HT1080 (cell line): ENCODE measurements around the gene KRT6A. TPM values are rescaled to one million over a fixed set of nuclear protein-coding genes. Genes with fewer than 3 reads are reported as not detected.
"Not testable (repeated sequence)": the region's sequence is repeated elsewhere in the genome, so short reads cannot be mapped to it uniquely, and the experiment has no call there.

Experiments used
- DNase-seq: peaks from one replicate; pipeline ENCODE4 v3.0.0-alpha.2; 2015; ENCODE audit warnings: low read depth
- total RNA-seq: library from RNA; depleted of rRNA; stranded (reverse); fragments of >200 nt; shearing (Covaris generic); gene quantifications from 2 replicates; pipeline ENCODE4 v1.2.3, GENCODE V29; 2014

KRT6A gene
- total RNA-seq, 1 experiment from 2014 or later, result not detected

DNA sequence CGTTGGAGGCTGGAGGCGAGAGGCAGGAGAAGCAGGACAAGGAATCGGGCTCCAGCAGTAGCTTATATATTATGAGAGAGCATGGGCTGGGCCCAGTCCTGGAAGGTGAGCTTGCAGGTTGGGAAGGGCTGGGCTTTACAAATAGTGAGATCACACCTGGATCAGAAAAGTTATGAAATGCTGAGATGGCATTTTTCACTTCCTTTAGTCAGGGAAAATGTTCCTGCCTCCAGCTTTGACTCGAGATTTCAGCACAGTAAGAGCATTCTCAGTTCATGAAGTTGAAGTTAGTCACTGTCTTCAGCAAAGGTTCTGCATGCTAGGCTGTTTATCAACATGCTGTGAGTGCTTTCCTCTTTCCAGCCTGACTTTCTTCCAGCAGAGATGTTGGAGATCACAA, 19.3 kb downstream of the KRT6A start, which contains the start of gene KRT6C:
Gene KRT6C, minus strand, starts transcription at position 38 of the 400 bp plus-strand sequence. CDS start 68 bp downstream, outside the sequence.
- DNase-seq, result no peak

GRCh38 chr12:52469853-52470252, 23.2 kb downstream of the KRT6A start:
- DNase-seq, result no peak

- no peak for DNase-seq
These were observed 28.2 kb downstream of the KRT6A start for GRCh38 chr12:52464897-52465296.

- DNase-seq, result no peak
These were observed 31.4 kb downstream of the KRT6A start for GRCh38 chr12:52461693-52462092.

DNA sequence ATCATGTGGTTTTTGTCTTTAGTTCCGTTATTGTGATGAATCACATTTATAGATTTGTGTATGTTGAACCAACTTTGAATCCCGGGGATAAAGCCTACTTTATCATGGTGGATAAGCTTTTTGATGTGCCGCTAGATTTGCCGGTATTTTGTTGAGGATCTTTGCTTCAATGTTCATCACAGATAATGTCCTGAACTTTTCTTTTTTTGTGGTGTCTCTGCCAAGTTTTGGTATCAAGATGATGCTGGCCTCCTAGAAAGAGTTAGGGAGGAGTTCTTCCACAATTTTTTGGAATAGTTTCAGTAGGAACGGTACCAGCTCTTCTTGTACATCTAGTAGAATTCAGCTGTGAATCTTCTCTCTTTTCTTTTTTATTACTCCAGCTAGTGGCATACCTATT, 34.2 kb downstream of the KRT6A start:
- no peak for DNase-seq

- DNase-seq, result no peak
These were observed 37.2 kb downstream of the KRT6A start for GRCh38 chr12:52455821-52456220.

DNA sequence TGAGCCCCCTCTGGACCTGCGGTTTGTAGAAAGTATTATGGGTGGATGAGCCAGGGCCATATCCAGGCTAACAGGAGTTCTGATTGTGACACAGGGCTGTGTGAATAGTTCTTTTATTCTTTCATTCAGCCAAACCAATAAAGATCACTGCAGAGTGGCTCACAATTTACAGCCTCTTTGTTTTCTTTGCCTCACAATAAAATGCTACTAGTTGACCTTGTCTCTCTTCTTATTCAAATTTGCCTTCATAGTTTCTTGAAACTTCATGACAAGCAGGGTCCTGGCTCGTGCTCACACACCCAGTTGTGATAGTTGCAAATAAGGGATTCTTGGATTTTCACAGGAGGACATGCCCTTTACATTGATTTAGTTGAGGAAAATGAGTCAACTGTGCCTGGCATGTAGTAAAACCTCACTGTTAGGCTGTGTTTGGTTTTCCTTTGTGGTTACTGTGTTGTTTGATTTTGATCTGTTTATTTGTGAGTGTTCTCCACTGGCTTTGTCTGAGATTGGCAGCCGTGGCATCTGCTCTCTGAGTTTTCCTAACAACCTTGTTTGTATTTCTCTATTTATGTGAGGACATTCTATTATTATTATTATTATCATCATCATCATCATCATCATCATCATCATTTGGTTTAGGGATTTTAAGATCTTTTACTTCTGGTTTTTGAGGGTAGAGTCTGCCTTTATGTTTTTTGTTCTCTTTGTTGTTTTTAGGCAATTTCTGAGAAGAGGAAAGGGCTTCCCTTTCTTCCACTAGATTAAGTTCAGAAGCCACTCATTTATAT, 38.5 kb downstream of the KRT6A start:
- DNase-seq, result no peak

DNA sequence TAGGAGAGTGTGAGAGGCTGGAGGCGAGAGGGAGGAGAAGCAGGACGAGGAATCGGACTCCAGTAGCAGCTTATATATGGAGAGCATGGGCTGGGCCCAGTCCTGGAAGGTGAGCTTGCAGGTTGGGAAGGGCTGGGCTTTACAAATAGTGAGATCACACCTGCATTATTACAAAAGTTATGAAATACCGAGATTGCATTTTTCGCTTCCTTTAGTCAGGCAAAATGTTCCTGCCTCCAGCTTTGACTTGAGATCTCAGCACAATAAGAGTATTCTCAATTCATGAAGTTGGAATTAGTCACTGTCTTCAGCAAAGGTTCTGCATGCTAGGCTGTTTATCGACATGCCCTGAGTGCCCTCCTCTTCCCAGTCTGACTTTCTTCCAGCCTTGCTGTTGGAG, 41.0 kb downstream of the KRT6A start, which contains the start of gene KRT6B:
Gene KRT6B, minus strand, starts transcription at position 46 of the 400 bp plus-strand sequence. CDS start 68 bp downstream, outside the sequence.
- DNase-seq, result no peak

DNA sequence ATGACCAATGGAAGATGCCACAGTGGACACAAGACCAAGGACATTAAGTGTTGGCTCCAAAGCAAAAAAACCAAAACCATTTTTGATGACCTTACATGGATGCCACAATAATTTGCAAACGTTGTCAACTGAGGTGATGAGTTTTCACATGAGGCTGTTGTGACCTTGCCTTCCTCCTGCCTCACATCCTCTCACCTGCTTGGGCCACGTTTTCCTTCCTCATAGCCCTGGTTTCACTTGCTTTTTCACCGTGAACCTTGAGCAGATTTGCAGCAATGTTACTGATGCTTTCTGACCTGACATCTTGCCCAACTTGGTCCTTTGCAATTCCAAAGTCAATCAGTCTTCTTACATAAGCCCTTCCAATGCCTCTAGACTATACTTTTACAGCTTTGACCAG, 44.8 kb downstream of the KRT6A start:
- DNase-seq, result no peak

- DNase-seq, result not testable (repeated sequence)
These were observed 45.9 kb downstream of the KRT6A start for GRCh38 chr12:52447196-52447595.

DNA sequence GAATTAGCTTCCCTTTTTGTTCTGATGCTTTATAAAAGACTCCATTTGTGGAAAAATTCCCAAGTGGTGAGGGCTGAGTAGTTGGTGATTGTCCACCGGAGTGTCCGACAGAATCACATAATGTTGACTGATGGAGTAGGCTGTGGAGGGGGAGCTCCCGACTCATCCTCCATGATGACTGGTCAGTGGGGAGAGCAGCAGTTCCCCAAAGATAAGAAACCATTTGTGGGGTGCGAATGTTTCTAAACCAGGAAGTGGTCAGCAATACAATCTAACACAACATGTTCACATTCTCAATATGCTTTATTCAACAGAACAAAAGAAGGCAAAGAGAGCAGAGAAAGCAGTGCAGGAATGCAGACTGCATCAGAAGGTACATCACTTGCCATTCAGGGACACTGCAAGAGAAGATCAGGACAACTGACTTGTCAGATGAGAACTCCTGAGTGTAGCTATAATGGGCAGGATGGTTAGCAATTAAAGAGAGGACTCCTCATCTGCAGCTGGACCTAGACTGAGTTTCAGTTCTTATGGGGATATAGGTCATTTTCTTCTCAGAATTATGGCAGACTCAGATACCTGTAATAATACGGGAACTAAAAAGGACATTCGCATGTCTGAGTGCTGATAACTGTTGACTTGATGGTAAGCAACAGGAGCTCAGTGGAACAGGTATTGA, 46.6 kb downstream of the KRT6A start:
- DNase-seq, result no peak

- DNase-seq, result no peak
These were observed 47.2 kb downstream of the KRT6A start for GRCh38 chr12:52445876-52446275.

DNA sequence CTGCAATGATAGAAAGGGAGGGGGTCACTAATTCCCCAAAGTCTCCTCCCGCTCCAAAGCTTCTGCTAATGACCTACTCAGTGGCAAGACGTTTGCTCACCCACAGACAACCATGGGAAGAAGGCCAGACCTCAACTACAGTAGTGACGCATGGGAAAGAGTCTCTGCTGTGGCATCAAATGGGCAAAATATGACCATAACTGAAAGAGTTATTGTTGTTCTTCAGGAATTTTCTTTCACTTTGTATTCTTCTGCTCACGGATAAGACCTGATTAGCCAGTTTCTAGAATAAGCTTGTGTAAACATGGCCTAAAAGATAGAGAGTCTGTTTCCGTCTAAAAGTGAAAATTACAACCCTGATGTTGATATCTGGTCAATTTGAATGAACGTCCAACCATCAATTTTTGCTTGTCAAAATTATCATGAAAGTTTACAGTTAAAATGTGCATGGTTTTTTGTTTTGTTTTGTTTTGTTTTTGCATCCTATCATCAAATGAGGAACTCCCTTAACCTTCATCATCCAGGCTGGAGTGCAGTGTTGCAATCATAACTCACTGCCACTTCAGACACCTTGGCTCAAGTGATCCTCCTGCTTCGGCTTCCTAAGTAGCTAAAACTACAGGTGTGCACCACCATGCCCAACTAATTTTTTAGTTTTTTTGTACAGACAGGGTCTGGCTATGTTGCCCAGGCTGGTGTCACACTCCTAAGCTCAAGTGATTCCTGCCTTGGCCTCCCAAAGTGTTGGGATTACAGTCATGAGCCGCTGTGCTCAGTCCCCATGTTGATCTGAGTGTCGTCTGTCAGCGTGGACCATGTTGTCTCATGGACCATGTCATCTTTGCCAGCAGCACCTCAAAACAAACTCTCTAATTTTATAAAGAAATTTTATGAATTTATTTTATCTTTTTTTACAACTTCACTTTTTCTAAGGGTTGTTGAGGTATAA, 48.1 kb downstream of the KRT6A start:
- DNase-seq, result no peak

- DNase-seq, result no peak
These were observed 49.1 kb downstream of the KRT6A start for GRCh38 chr12:52443966-52444365.

- peak; percentile 85 for DNase-seq
These were observed 50.4 kb downstream of the KRT6A start for GRCh38 chr12:52442600-52443061.

DNA sequence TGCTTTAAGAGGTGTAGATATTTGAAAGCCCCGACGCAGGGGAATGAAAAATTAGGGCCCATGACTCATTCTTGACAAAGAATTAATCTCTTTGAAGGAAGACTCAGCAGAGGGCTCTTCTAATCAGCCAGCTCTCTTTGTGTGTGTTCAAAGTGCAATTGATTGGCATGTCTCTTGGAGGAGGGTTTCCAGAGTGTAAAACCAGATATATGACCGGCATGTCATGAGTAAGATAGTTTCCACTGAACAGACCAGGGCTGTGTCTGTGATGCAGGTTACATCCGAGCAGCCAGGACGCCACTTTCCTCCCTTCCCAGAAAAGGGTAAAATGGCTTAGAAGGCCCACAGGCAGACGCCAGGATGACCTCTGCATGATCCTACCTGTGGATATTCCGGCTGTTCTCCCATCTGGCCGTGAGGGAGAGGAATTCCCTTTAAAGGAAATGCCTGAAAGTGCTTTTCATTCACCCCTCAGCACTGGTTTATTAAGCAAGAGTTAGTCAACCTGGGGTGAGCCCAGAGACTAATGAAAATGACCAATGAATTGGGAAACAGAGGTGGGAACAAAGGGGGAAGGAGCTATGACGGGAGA, 51.6 kb downstream of the KRT6A start:
- DNase-seq, result peak; percentile 46

- peak; percentile 53 for DNase-seq
These were observed 52.2 kb downstream of the KRT6A start for GRCh38 chr12:52440821-52441319.

DNA sequence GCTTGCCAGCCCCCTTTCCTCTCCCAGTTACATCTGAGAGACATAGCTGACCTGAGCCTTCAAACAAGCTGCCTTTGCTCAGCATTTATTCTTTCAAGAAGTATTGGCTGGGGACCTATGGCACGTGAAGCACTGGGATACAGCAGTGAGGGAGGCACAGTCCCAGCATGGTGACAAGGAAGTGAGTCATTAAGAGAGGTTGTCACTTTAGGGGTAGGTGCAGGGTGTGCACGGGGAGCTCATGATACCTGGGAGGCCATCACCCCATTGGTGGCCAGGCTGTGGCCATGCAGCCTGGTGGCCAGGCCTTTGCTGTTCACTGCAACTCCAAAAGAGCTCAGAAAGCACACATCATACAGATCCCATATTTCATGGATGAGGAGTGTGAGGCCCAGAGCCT, 53.2 kb downstream of the KRT6A start:
- DNase-seq, result no peak

DNA sequence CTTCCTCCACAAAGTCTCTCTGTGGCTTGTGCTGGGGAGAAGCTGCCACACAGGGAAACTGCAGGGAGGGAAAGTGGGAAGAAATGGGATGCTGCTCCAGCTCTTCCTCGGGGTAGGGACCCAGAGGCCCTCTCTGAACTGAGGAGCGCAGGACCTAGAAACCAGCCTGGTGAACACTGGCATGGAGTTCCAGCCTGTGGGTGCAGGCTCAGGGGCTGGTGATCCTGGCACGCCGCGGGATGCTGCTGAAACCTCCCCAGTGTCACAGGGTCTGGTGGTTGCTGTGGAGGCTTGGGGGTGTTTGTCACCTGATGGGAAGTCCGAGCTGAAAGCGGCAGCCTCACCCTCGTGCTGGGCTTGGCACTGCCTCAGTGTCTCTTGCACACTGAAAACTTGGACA, 53.6 kb downstream of the KRT6A start:
- DNase-seq, result no peak
